T47D (cell line): ENCODE data around the gene FBXL5.

Source experiments
- DNase-seq, 2 experiments: peaks; one replicate each; pipeline versions ENCODE4 v3.0.0 to v3.0.0-alpha.2; 2011 to 2012; ENCODE audit warnings: low read depth in 1 of 2, low spot score in 1 of 2
- JUND ChIP-seq: IDR thresholded peaks from 2 replicates; pipeline ENCODE4 v1.6.1; 2012; ENCODE audit warnings: low read depth
- in situ Hi-C: cut with HindIII; loops from 2 replicates; pipeline ENCODE4 v1.10.0; 2016; ENCODE audit warnings: low sequenced_read_pairs, low pct_unique_long_range_greater_than_20kb

Gene FBXL5

DNA sequence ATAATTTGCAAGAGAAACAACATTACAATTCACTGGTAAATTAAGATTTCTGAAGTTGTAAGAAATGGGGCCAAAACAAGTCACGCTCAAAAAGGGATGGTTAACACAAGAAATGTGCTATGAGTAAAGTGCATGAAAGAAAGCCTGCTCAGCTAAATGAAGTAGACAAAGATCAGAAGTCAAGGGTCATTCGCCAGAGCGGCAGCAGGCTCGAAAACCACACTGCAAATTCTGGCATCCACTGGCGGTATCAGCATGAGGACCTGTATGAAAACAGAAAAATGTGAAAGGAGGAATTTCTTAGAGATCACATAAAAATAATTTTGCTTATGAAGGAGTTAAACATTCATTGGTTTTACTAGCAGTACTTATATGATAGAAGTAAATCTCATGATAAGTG lies 49.6 kb downstream of the FBXL5 start:
- TF ChIP-seq JUND = no peak
- DNase-seq = no peak
- in situ Hi-C loops = no loop called here

DNA sequence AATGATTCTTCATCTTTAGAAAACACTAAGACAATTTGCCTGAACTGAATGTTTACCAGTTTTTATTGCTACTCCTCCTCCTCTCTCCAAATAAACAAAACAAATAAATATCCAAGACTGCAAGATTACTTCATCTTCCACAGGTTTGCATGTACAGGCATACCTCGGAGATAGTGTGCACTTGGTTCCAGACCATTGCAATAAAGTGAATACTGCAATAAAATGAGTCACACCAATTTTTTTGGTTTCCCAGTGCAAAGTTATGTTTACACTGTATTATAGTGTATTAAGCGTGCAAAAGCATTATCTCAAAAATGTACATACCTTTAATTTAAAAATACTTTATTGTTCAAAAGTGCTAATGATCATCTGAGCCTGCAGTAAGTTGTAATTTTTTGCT lies 53.3 kb downstream of the FBXL5 start:
- no peak for TF ChIP-seq JUND
- in situ Hi-C loops = no loop called here
- DNase-seq = no peak

DNA sequence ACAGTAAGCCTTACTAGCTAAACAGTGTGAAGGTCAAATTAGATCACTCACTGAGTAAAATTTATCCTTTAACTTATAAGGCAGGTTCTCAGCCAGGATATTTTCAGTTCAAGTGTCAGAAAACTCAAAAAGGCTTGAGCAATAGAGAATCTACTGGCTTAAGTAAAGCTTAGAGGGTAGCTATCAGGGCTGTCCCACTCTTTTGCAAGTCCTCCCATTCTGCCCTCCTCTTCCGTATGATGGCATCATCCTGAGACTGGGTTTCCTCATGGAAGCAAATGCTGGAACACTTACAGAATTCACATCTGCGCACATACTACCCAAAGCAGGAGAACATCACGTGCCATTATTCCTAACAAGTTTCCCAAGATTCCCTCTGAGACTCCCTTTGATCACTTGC lies 55.0 kb downstream of the FBXL5 start:
- TF ChIP-seq JUND = no peak
- in situ Hi-C loops = no loop called here
- no peak for DNase-seq

GRCh38 chr4:15598644-15599043 lies 56.5 kb downstream of the FBXL5 start:
- in situ Hi-C loops = no loop called here
- DNase-seq = no peak
- TF ChIP-seq JUND = no peak

DNA sequence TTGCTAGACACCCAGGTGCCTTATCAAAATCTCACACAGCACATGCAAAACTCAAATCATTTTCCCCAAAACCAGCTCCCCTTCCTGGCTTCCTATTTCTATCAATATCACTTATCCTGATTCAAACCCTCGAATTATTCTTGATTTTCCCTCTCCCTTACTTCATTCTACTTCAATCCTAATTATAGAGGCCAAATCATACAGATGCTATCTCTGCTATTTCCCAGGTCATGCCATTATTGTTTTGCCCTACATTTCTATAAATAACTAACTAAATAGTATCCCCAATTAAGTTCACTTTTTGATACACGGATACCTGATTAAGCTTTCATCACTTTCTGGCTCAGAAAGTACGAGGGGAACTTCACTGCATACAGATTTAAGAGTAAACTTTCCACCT lies 62.4 kb downstream of the FBXL5 start:
- TF ChIP-seq JUND = no peak
- in situ Hi-C loops = no loop called here

DNA sequence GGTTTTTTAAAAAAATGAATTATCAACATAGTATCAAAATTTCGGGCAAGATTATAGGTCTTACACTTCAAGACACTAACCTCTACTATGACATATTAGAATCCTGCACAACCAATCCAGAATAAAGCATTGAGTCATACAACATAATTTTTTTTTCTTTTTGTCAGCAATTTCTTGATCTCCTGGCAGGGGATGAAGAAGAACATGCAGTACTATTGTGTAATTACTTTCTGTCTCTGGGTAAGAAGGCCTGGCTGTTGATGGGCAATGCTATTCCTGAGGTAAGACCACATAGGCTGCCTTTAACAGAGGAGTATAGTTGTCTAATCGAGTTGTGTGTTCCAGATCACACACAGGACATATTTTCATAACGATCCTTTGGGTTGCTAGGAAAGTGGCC lies 67.5 kb downstream of the FBXL5 start:
- TF ChIP-seq JUND = no peak
- in situ Hi-C loops = no loop called here
- DNase-seq = no peak

More for the DNA sequence above, 62.4 kb downstream of the FBXL5 start:
- no peak for DNase-seq

GRCh38 chr4:15586066-15586465 lies 69.1 kb downstream of the FBXL5 start:
- no peak for TF ChIP-seq JUND
- in situ Hi-C loops = no loop called here
- DNase-seq = no peak

DNA sequence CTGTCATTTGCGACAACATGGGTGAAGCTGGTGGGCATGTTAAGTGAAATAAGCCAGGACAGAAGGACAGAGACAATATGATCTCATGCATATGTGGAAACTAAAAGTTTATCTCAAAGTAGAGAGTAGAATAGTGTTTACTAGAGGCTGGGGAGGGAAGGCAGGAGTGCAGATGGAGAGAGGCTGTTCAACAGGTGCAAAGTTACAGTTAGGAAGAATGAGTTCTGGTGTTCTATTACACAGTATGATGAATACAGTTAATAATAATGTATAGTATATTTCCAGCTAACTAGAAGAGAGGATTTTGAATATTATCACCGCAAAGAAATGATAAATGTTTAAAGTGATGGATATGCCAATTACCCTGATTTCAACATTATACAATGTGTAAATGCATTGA lies 69.8 kb downstream of the FBXL5 start:
- DNase-seq = no peak
- no peak for TF ChIP-seq JUND
- in situ Hi-C loops = no loop called here

DNA sequence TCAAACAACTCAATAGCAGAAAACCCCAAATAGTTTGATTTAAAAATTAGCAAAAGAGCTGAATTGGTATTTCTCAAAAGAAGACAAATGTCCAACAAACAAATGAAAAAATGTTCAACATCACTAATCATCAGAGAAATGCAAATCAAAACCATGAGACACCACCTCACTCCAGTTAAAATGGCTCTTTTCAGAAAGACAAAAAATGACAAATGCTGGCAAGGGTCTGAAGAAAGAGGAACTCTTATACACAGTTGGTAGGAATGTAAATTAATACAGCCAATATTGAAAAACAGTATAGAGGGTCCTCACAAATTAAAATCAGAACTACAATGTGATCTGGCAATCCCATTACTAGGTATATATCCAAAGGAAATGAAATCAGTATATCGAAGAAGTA lies 70.4 kb downstream of the FBXL5 start:
- DNase-seq = no peak
- in situ Hi-C loops = no loop called here
- TF ChIP-seq JUND = no peak

DNA sequence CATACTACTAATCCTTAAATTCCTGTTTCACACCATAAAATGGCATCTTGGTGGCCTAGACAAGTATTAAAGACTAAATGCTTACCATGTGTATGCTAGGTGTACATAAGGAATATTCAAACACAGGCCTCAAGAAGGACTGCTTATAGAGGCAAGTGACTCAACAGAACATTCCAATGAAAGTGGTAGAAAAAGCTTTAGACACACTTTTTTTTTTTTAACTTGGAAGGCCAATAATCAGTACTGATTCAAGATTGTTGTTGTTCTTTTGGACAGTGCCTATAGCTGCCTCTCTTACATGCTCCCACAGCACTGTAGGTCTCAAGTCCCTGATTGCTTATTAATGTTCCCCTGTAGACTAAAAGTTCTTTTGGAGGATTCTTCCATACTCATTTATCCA lies 77.6 kb downstream of the FBXL5 start:
- no peak for DNase-seq
- in situ Hi-C loops = no loop called here
- TF ChIP-seq JUND = no peak

DNA sequence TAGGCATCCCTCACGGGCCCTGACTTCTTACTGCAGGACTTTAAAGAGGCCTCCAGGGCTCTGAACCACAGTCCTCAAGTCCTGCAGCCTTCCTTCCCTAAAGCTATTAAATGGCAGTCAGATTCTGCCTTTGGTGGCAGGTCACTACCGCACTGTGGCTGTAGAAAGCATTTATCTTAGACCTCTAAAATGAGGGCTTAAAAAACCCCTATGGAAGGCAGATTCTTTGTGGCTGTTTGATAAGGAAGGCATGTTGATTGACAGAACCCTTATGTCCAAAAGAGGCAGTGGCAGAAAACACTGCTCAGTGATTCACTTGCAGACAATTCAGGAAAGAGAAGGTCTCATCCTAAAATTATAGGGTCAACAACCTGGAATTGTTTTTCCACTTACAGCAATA lies 79.2 kb downstream of the FBXL5 start:
- in situ Hi-C loops = no loop called here
- DNase-seq = no peak
- TF ChIP-seq JUND = no peak

GRCh38 chr4:15569746-15570145 lies 85.4 kb downstream of the FBXL5 start:
- no peak for DNase-seq
- in situ Hi-C loops = no loop called here
- TF ChIP-seq JUND = no peak

GRCh38 chr4:15568821-15569220 lies 86.3 kb downstream of the FBXL5 start:
- in situ Hi-C loops = no loop called here
- no peak for TF ChIP-seq JUND
- no peak for DNase-seq

DNA sequence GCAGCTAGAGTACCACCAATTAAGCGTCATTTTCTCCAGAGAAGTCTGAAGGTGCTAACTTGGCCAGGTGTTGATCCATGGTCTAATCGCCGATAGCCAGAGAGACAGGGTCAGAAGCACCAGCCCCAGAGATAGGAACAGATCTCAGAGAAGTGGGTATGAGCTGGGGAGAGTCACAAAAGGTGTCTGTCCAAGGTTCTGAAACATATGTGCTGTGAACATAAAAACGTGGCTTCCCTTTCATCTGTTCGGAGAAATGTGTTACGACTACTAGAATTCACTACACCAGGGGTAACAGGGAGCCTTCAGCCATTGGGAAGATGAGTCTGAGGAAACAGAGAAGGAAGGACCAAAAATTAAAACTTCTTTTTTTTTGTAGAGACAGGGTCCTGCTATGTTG lies 91.3 kb downstream of the FBXL5 start:
- in situ Hi-C loops = no loop called here
- TF ChIP-seq JUND = no peak
- no peak for DNase-seq

GRCh38 chr4:15562623-15563022 lies 92.5 kb downstream of the FBXL5 start:
- no peak for DNase-seq
- TF ChIP-seq JUND = no peak
- in situ Hi-C loops = no loop called here
